GM19397 (cell line): ENCODE measurements around the gene EP400.
A peak's percentile ranks its signal among the peaks of the same experiment; 100 is the strongest.

Source experiments
- ATAC-seq: cut with Tn5 transposase; IDR thresholded peaks from one replicate; pipeline ENCODE4 v1.9.1; 2021; ENCODE audit warnings: mild to moderate bottlenecking, moderate library complexity; ENCODE audit not compliant: unreplicated experiment

Gene EP400, protein sequence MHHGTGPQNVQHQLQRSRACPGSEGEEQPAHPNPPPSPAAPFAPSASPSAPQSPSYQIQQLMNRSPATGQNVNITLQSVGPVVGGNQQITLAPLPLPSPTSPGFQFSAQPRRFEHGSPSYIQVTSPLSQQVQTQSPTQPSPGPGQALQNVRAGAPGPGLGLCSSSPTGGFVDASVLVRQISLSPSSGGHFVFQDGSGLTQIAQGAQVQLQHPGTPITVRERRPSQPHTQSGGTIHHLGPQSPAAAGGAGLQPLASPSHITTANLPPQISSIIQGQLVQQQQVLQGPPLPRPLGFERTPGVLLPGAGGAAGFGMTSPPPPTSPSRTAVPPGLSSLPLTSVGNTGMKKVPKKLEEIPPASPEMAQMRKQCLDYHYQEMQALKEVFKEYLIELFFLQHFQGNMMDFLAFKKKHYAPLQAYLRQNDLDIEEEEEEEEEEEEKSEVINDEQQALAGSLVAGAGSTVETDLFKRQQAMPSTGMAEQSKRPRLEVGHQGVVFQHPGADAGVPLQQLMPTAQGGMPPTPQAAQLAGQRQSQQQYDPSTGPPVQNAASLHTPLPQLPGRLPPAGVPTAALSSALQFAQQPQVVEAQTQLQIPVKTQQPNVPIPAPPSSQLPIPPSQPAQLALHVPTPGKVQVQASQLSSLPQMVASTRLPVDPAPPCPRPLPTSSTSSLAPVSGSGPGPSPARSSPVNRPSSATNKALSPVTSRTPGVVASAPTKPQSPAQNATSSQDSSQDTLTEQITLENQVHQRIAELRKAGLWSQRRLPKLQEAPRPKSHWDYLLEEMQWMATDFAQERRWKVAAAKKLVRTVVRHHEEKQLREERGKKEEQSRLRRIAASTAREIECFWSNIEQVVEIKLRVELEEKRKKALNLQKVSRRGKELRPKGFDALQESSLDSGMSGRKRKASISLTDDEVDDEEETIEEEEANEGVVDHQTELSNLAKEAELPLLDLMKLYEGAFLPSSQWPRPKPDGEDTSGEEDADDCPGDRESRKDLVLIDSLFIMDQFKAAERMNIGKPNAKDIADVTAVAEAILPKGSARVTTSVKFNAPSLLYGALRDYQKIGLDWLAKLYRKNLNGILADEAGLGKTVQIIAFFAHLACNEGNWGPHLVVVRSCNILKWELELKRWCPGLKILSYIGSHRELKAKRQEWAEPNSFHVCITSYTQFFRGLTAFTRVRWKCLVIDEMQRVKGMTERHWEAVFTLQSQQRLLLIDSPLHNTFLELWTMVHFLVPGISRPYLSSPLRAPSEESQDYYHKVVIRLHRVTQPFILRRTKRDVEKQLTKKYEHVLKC (N-terminal part only)

DNA sequence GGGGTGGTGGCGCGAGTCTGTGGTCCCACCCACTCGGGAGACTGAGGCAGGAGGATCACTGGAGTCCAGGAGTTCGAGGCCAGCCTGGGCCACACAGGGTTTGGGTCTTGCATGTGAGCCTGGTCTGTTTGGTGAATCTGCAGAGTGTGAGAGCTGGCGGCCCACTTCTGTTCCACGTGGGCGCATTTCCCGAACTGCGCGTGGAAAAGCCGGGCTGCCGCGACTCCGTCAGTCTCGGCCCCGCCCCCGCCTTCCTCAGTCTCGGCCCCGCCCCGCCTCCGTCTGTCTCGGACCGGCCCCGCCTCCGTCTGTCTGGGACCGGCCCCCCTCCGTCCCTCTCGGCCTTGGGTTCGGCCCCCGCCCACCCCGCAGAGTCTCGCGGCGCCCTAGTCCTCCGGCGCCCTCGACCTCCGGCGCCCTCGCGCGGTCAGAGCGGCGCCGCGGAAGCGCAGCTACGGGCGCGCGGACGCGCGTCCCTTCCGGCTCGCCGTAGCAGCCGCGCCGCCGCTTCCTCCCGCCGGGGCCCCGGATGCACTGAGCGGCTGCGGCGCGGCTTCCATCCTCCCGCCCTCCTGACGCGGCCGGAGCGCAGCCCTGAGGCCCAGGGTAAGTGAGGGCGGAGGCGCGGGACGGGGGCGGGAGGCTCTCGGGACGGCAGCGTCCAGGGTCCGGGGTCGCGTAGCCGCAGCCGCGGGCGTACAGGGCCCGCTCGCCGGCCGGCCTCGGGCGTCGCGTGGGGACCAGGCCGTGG lies at the start of gene EP400:
Gene EP400, plus strand, starts transcription at position 512 of the 751 bp plus-strand sequence. CDS start 10,678 bp downstream, outside the sequence.
- ATAC-seq, result peak; percentile 90

DNA sequence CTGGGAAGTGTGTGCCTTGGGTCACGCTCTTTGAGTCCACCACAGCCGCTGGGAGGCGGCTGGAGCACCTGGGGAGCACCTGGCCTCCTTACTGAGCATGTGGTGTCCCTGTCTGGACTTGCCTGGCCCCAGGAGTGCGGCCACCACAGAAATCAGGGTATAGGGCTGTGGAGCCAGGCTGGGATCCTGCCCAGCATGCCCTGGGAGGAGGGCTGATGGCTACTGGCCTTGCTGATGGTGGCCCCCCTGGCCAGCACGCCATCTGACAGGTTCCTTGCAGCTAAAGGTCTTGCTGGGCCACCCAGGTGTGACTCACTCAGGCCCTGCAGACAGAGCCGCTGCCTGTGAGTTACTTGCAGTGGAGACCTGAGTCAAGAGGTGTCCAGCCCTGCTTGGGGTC lies 49.3 kb upstream of the EP400 start:
- no peak for ATAC-seq

DNA sequence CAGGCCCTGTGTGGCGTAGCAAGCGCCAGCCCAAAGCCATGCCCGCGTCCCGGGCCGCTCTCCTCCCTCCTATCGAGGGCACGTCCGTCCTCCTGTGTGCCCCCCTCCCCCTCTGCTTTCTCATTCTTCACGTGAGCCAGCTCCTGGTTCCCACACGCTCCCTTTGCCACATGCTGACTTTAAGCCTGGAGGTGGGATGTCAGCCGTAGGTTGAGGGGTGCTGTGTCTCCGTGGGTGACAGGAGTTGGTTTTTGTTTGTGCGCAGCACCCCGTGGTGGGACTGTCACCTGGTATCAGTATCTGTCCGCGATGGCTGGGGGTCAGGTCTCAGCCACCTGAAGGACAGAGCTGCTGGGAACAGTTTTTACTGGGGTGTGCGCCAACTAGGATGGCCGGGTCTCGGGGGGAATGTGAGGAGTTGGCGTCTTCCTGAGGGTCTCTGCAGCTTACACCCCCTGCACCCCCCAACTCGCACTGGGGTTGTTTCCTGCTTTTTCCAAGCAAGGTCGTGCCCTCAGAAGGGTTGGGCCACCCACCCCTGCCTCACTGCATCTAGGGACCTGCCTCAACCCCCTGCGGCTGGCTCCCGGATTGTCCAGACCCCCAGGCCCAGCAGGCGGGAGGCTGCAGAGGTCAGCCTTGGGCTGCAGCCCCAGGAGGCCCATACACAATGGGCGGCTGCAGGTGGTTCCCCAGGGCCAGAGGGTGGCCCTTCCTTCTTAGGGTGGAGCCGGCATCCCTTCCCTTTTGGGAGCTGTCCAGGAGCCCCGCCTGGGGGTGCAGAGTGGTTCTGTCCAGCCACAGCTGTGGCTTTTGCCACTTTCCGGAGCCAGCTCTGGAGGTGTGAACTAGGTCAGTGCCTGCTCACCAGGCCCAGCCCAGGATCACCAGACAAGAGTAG lies 48.1 kb upstream of the EP400 start:
- ATAC-seq, result no peak

DNA sequence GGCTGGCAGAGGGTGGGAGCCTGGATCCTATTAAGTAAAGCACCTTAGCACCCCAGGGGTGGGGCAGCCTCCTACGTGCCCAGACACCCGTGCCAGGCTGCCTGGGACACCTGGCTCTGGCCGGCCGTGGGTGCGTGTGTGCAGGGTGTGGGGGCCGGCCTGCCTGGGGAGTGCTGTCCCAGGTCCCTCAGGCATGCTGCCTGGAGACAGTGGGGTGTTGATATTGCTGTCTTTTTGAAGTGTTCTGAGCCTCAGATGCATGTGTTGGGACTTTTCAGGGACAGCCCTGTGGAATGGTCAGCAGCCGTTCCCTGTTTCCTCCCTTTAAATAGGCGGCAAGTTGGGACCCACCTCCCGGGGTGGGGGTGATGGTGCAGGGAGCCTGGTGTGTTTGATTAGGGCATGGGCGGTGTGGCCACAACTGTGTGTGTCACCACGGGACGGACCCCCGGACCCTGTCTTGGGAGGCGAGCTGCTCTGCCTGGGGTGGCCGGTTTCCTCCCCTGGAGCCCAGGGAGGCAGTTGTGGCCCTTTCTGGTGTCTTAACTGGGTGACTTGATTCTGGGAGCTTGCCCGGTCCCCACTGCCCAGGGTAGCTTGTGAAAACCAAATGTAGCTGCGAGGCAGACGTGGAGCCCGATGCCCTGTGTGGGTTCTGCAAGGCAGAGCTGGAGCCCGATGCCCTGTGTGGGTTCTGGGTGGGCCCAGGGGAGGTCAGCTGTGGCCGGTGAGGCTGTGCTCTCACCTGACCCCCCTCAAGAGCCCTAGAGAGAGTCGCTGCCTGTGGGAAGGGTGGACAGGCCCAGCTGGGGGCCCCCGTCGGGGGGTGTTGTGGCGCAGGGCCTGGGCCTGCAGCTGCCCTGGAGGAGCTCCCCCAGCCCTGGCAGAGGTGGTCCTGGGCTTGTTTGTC lies 47.2 kb upstream of the EP400 start:
- ATAC-seq, result no peak

DNA sequence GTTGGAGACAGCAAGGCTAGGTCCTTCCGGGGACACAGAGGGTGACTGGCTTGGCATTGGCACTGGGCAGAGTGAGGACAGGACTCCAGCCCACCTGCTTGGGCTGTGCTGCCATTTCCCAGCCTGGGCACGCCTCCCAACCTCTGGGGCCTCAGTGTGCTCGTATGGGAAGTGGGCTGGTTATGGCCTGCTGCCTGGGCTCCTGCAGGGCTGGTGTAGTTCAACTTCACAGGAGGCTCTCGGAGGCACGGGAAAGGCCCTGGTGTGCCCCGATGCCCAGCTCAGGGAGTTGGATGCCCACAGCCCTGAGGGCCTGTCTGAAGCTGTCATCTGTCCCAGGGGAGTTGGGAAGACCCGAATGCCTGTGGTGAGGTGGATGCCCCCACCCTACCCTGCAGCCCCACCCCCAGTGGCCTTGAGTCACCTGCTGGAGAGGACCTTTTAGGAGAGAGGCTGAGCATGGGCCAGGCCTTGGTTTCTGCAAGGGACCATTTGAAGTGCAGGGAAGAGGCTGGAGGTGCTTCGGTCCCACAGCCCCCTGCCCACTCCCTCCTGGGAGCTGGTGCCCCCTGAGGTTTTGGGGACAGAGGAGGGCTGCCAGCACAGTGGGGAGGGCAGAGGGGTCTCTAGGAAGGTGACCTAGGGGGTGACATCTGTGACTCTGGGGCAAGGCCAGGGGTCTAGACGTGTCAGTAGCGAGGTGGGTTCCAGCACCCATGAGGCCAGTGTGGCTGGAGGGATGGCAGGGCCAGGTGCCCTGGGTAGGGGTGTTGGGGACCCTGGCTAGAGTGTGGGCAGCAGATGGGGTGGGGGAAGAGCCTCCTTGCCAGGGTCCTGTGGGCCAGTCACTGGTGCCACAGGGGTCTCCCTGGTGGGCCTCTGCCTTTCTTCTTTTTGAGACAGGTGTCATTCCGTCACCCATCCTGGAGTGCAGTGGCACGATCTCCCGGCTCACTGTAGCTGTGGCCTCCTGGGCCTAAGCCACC lies 46.2 kb upstream of the EP400 start:
- no peak for ATAC-seq

DNA sequence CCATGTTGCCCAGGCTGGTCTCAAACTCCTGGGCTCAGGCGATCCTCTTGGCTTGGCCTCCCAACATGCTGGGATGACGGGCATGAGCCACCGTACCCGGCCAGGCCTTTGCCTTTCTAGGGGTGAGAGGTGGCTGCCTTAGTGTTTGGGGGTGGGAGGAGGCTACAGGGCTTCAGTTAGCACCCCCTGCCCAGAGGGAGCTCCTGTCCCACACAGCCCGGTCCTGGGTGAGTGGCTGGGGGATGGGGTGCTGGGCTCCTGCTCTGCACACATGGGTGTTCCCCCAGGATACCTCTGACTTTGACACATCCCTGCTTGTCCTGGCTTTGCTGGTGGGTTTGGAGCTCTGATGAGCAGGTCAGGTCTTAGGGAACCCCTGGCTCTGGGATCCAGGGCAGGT lies 45.4 kb upstream of the EP400 start:
- no peak for ATAC-seq

DNA sequence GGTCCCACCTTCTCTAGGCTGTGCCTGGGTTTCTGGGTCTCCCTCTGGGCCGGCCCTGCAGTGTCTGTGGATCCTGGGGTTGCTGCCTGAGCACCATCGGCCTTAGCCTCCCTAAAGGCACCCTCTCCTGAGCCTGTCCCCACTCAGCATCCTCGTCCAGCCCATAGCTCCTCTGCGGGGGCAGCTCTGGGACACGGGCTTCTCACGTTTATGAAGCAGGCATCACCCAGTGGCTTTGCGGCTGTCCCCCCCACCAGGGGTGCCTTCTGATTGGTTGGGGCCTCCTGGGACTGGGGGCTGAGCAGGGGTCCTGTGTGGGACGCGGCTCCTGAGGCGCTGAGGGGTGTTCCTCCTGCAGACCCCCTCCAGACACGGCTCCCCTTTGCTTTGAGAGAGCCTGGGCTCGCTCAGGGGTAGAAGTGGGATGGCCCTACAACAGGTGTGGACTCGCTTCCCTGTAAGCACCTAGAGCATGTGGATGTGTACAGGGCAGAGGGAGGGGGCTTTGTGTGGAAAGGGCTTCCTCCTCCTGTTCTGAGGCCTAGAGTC lies 44.6 kb upstream of the EP400 start:
- no peak for ATAC-seq

DNA sequence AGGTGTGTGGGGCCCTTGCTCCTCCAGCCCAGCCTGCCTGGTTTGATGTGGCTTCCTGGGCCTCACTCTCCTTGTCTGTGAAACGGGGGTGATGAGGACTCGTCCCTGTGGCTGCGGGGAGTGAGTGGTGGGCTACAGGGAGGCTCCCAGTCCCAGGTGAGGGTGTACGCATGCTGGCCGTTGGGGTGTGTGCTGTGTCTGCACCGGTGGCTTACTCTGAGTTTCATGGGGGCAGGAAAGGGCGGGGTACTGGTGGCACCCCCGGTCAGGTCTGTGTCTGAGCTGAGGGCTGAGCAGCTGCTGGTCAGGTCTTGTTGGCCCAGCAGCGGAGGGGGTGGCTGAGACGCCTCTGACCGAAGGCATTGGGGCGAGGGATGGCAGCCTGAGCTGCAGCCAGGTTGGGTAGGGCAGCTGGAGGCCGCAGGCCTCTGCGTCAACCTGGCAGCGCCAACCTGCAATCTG lies 44.1 kb upstream of the EP400 start:
- ATAC-seq, result no peak

DNA sequence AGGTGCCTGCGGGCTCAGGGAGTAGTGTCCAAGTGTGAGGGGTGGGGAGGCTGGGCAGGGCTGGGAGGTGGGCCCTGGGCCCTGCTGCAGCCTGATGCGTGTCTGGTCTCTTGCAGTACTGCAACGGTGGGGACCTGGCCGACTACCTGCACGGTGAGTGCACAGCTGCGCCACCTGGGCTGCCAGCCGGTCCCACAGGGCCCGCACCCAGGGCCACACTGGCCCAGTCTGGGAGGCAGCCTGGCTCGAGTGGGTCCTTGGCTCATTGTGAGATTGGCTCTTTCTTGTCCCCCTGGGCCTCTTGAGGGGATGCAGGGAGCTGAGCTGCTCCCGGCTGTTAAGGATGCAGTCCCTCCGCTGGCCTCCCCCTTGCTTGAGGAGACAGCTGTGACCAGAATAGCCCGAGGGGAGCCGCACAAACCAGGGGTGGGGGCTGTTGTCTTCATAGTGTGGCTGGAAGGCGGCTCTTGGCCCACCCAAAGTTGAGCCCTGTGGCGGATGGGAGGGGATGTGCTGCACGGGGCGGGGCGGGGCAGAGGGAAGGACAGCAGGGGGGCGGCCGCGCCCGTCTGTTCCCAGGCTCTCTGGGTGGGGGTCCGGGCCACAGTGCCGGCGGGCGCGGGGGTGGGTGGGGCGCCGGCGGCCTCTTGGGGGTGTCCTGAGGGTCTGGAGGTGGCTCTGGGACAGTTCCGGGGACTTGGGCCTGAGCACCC lies 42.2 kb upstream of the EP400 start:
- ATAC-seq, result no peak

DNA sequence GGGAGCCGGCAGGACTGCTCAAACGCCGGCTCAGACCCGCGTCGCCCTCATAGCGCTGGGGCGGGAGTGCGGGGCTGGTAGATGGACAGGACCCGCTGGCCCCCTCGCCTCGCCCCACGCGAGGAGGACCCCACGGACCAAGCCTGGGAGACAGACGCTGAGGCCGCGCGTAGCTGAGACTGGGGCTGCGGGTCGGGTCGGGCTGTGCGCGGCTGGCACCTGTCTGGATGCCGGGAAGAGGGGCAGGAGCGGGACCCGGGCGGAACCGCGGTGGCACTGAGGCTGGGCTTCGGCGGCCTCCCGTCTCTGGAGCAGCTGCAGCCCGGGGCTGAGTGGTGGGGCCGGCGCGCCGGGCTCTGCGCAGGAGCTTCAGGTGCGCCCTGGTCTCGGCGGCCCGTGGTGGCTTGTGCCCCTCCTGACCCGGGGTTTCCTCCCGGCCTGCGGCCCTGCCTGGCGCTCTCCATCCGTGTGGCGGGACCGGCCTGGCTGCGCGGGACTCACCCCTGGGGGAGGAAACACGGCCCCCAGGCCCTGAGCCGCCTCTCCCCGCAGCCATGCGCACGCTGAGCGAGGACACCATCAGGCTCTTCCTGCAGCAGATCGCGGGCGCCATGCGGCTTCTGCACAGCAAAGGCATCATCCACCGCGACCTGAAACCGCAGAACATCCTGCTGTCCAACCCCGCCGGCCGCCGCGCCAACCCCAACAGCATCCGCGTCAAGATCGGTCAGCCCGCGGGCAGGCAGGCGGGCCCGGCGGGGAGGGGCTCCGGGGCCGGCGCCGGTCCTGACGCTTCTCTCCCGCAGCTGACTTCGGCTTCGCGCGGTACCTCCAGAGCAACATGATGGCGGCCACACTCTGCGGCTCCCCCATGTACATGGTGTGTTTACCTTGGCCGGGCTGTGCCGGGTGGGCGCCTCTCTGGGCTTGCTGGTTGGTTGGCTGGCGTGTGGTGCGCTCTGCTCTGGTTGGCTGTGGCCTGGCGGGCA lies 41.4 kb upstream of the EP400 start:
- no peak for ATAC-seq

DNA sequence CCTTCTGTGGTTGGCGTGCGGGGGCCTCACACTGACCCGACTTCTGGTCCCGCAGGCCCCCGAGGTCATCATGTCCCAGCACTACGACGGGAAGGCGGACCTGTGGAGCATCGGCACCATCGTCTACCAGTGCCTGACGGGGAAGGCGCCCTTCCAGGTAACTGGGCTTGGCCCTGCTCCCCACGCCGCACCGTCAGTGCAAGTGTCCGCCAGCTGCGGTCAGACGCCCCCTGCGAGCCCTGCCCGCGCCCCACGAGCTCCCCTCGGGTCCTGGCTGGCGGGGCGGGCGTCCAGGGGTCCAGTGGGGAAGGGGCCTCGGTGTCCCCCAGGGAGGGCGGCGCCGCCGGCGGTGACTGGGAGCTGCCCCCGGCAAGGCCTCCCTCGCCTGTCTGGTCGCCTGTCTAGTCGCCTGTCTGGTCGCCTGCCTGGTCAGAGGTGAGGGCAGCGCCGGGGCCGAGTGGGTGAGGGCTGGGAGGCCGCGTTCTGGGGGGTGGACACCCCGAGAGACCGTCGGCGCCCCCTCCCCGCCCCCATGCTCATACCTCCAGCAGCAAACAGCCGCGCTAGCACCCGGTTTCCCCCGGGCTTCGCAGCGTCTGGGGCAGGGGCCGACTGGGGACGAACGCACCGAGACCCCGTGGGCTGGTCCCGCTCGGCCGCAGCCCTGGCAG lies 40.5 kb upstream of the EP400 start:
- ATAC-seq, result no peak

DNA sequence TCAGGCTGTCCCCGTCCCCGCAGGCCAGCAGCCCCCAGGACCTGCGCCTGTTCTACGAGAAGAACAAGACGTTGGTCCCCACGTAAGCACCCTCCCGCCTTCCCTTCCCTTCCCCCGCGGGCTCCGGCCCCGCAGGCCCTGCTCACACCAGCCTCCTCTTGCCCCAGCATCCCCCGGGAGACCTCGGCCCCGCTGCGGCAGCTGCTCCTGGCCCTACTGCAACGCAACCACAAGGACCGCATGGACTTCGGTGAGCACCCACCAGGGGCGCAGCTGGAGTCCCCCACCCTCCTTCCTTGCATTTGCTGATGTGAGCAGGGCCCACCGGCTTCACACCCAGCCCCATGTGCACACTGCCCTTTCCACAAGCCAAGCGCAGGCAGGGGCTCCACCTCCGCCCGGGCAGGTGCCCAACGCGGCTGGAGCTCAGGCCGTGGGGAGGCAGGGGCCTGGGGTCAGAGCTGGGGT lies 40.0 kb upstream of the EP400 start:
- ATAC-seq, result no peak

DNA sequence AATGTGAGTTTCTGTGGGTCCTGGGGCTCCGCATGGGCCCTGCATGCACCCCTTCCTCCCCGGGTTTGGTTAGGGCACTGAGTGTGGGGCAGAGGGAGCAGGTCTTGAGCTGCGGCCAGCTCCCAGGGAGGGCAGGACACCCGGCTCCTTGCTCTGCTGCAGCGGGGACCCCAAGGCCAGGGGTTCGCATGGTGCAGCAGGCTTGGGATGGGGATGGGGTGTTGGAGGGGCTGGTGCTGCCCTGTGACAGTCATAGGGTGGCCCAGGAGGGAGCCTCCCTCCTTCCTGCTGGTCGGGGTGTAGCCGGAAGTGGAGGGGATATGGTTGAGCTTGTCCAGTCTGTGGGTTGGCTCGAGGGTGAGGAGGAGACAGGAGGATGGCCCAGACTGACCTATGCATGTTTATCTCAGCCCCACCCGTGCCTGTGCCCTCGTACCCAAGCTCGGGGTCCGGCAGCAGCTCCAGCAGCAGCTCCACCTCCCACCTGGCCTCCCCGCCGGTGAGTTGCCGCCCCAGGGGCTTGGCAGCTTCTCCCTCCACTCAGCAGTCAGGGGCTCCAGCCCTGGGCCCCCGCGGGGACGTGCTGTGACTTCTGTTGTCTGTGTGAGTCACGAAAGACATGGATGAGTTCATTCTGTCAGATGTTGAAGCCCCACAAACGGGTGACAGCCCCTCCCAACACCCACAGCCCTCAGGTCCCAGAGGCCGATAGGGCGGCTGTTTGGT lies 39.3 kb upstream of the EP400 start:
- no peak for ATAC-seq
